GM10248 (cell line): ENCODE results near the gene GRHL3.

ENCODE experiments used
- CTCF ChIA-PET: fragments of 300-600 bp; sonication (Branson Sonifier 250); formaldehyde crosslinking; extraction: SDS; loops from one replicate; lab custom pipeline; 2021; ENCODE audit warnings: antibody characterized with exemption; lab: Yijun Ruan, JAX
- POLR2A ChIA-PET: fragments of 350-650 bp; sonication (Branson Sonifier 250); formaldehyde crosslinking; extraction: SDS; loops from one replicate; lab custom pipeline; 2020; ENCODE audit warnings: antibody characterized with exemption; lab: Yijun Ruan, JAX
- DNase-seq: peaks from one replicate; pipeline ENCODE4 v3.0.0; 2012; ENCODE audit errors: extremely low spot score
- CTCF ChIP-seq: IDR thresholded peaks from 2 replicates; pipeline ENCODE4 v1.5.1; 2012; ENCODE audit warnings: mild to moderate bottlenecking, low read depth; ENCODE audit errors: extremely low read depth, missing control alignments, control extremely low read depth

The GRHL3 gene

GRCh38 chr1:24319962-24320361 is 805 bp downstream of the GRHL3 start:
- no peak for TF ChIP-seq CTCF
- CTCF ChIA-PET: interaction anchor here (2.3 to 5.3 kb wide), 2 partner anchors 72 to 120 kb away, joined by 7 to 30 read pairs; no protein-coding TSS in a partner anchor
- POLR2A ChIA-PET: no interaction called here
- DNase-seq: no peak

GRCh38 chr1:24321126-24321525 is 2.0 kb downstream of the GRHL3 start:
- TF ChIP-seq CTCF: no peak
- DNase-seq: no peak
- ChIA-PET POLR2A (no interaction called here), CTCF (interaction anchor here (1.0 to 5.3 kb wide), 4 partner anchors 9 to 121 kb away, joined by 3 to 30 read pairs (median 6); no protein-coding TSS in a partner anchor)

- peak; percentile 83 for DNase-seq
- ChIA-PET POLR2A (no interaction called here), CTCF (interaction anchor here (1.0 to 5.3 kb wide), 5 partner anchors 8 to 122 kb away, joined by 3 to 30 read pairs (median 4); no protein-coding TSS in a partner anchor)
- TF ChIP-seq CTCF: peak; percentile 6
Observed at GRCh38 chr1:24321697-24322469, 2.7 kb downstream of the GRHL3 start.

GRCh38 chr1:24322470-24323177 is 3.5 kb downstream of the GRHL3 start:
- no peak for TF ChIP-seq CTCF
- ChIA-PET POLR2A (interaction anchor here (0.6 kb wide), 1 partner anchor 1295 kb away, joined by 4 read pairs; no protein-coding TSS in a partner anchor), CTCF (interaction anchor here (1.2 to 5.3 kb wide), 4 partner anchors 37 to 123 kb away, joined by 3 to 30 read pairs (median 8); no protein-coding TSS in a partner anchor)
- no peak for DNase-seq

- CTCF ChIA-PET: interaction anchor here (1.2 to 3.5 kb wide), 2 partner anchors 68 to 70 kb away, joined by 3 to 12 read pairs; no protein-coding TSS in a partner anchor
- POLR2A ChIA-PET: interaction anchor here (0.6 kb wide), 1 partner anchor 1296 kb away, joined by 4 read pairs; no protein-coding TSS in a partner anchor
- no peak for DNase-seq
- no peak for TF ChIP-seq CTCF
Observed at GRCh38 chr1:24323281-24323680, 4.1 kb downstream of the GRHL3 start.

GRCh38 chr1:24324903-24325302 is 5.7 kb downstream of the GRHL3 start:
- no peak for DNase-seq
- ChIA-PET POLR2A (interaction anchor here (0.6 kb wide), 1 partner anchor 137 kb away, joined by 3 read pairs; no protein-coding TSS in a partner anchor), CTCF (interaction anchor here (2.5 to 3.5 kb wide), 2 partner anchors 67 to 126 kb away, joined by 8 to 12 read pairs; no protein-coding TSS in a partner anchor)
- no peak for TF ChIP-seq CTCF
